B cell (primary cell): Measurements from ENCODE around the gene RUVBL2. TPM values are rescaled to one million over a fixed set of nuclear protein-coding genes. Genes with fewer than 3 reads are reported as not detected.

Experiments used
- ATAC-seq: fragments of 200-7000 bp; cut with Tn5 transposase; one replicate; pipeline ENCODE4 v1.10.0; 2021; ENCODE audit warnings: low read depth, mild to moderate bottlenecking, moderate number of reproducible peaks, moderate library complexity
- CTCF ChIA-PET: fragments of 350-600 bp; sonication (Branson Sonifier 250); formaldehyde crosslinking; loops from one replicate; lab custom pipeline; 2021; ENCODE audit warnings: antibody characterized with exemption, inconsistent platforms; lab: Charles Lee
- POLR2A ChIA-PET: fragments of 350-600 bp; sonication (Branson Sonifier 250); formaldehyde crosslinking; loops from one replicate; lab custom pipeline; 2021; ENCODE audit warnings: antibody characterized with exemption; lab: Charles Lee
- DNase-seq: peaks from one replicate; pipeline ENCODE4 v3.0.0; 2013
- H2AFZ ChIP-seq: 2 replicates; pipeline ENCODE4 v1.6.1; 2012; ENCODE audit warnings: mild to moderate bottlenecking, low read depth, low read length; ENCODE audit not compliant: insufficient read depth, poor library complexity, severe bottlenecking
- H3K27ac ChIP-seq, 2 donors: 1 replicate in 1 of 2; 2 replicates in 1 of 2; pipeline ENCODE4 v1.5.1; 2012 to 2013; ENCODE audit warnings: low read length in 2 of 2, mild to moderate bottlenecking in 2 of 2, moderate library complexity in 1 of 2
- H3K27me3 ChIP-seq, 4 experiments: fragments of 200-600 bp in 1 of 4; sonication (generic) in 1 of 4; replicated peaks in 1 of 4; 1 replicate in 2 of 4; 2 replicates in 2 of 4; pipeline versions ENCODE4 v1.6.1 to v1.7.0; 2013 to 2016; ENCODE audit warnings: low read length in 3 of 4, mild to moderate bottlenecking in 2 of 4, mixed read lengths in 1 of 4, moderate library complexity in 1 of 4; ENCODE audit not compliant: insufficient read depth in 4 of 4, control insufficient read depth in 3 of 4; ENCODE audit errors: control extremely low read depth in 1 of 4
- H3K36me3 ChIP-seq, 2 experiments: replicated peaks in 1 of 2; 1 replicate in 1 of 2; 2 replicates in 1 of 2; pipeline versions ENCODE4 v1.6.1 to v1.7.1; 2013; ENCODE audit warnings: low read length in 1 of 2; ENCODE audit not compliant: insufficient read depth in 2 of 2, control insufficient read depth in 1 of 2; ENCODE audit errors: control extremely low read depth in 1 of 2, extremely low read depth in 1 of 2
- H3K4me1 ChIP-seq, 2 donors: fragments of 200-600 bp in 1 of 2; sonication (generic) in 1 of 2; 1 replicate in 1 of 2; 2 replicates in 1 of 2; pipeline versions ENCODE4 v1.5.1 to v1.6.1; 2013 to 2017; ENCODE audit warnings: low read length in 2 of 2; ENCODE audit not compliant: control insufficient read depth in 2 of 2, insufficient read depth in 2 of 2
- H3K4me2 ChIP-seq: replicated peaks from 2 replicates; pipeline ENCODE3; 2012; ENCODE audit warnings: mild to moderate bottlenecking, low read depth, low read length; ENCODE audit not compliant: poor library complexity, severe bottlenecking
- H3K4me3 ChIP-seq, 5 experiments: fragments of 200-600 bp in 1 of 5; sonication (generic) in 1 of 5; 1 replicate in 3 of 5; 2 replicates in 2 of 5; pipeline versions ENCODE4 v1.5.1 to v1.7.0; 2011 to 2016; ENCODE audit warnings: low read length in 4 of 5, mild to moderate bottlenecking in 4 of 5, low read depth in 2 of 5, control low read depth in 1 of 5, moderate library complexity in 1 of 5; ENCODE audit not compliant: insufficient read depth in 1 of 5; ENCODE audit errors: control extremely low read depth in 1 of 5, extremely low read depth in 1 of 5
- H3K79me2 ChIP-seq: fragments of 200-600 bp; sonication (generic); one replicate; pipeline ENCODE4 v1.6.0; 2016; ENCODE audit warnings: low read length; ENCODE audit not compliant: control insufficient read depth, insufficient read depth
- H3K9ac ChIP-seq: fragments of 200-600 bp; sonication (generic); 2 replicates; pipeline ENCODE4 v1.6.1; 2017; ENCODE audit warnings: mild to moderate bottlenecking, low read length, moderate library complexity
- H3K9me3 ChIP-seq, 3 donors: one replicate each; pipeline versions ENCODE4 v1.6.1 to v1.7.1; 2013; ENCODE audit warnings: low read length in 2 of 3; ENCODE audit not compliant: control insufficient read depth in 2 of 3, insufficient read depth in 1 of 3; ENCODE audit errors: control extremely low read depth in 1 of 3
- H4K20me1 ChIP-seq: 2 replicates; pipeline ENCODE4 v1.6.0; 2012; ENCODE audit warnings: mild to moderate bottlenecking, low read length; ENCODE audit not compliant: insufficient read depth, control insufficient read depth, poor library complexity, severe bottlenecking
- H3K27ac Mint-ChIP-seq: one replicate; pipeline ENCODE4 v1.8.0; 2021; ENCODE audit warnings: mixed read lengths
- H3K27me3 Mint-ChIP-seq: one replicate; pipeline ENCODE4 v1.8.0; 2021; ENCODE audit warnings: mixed read lengths
- H3K4me1 Mint-ChIP-seq: one replicate; pipeline ENCODE4 v1.8.0; 2021; ENCODE audit warnings: mixed read lengths
- H3K4me3 Mint-ChIP-seq: one replicate; pipeline ENCODE4 v1.8.0; 2021; ENCODE audit warnings: mixed read lengths
- H3K9me3 Mint-ChIP-seq: one replicate; pipeline ENCODE4 v1.8.0; 2022; ENCODE audit warnings: mixed read lengths; ENCODE audit not compliant: insufficient read depth
- CTCF ChIP-seq: fragments of 200-600 bp; IDR thresholded peaks from one replicate; pipeline ENCODE4 v1.8.0; 2022; ENCODE audit warnings: antibody characterized with exemption, mild to moderate bottlenecking
- EZH2 ChIP-seq: IDR thresholded peaks from 2 replicates; pipeline ENCODE4 v1.6.1; 2012; ENCODE audit warnings: borderline replicate concordance, low read depth, mild to moderate bottlenecking, moderate library complexity, low read length; ENCODE audit not compliant: insufficient read depth, poor library complexity, severe bottlenecking
- WGBS: methylation state at CpG from one replicate; pipeline ENCODE4 v1.1.5; 2013; ENCODE audit warnings: missing lambda C conversion rate; ENCODE audit not compliant: insufficient coverage; 5-methylcytosine and 5-hydroxymethylcytosine counted together
- intact Hi-C: fragments of 100-400 bp; cut with micrococcal nuclease; formaldehyde crosslinking; loops from one replicate; pipeline ENCODE4 v1.10.0; 2022
- polyA plus RNA-seq: library from polyadenylated mRNA; depleted of rRNA; stranded (reverse); fragments of >200 nt; gene quantifications from 2 replicates; pipeline ENCODE4 v1.2.3, GENCODE V29; 2012
- total RNA-seq, 2 donors: library from RNA; stranded (reverse); fragments of 120-200 nt in 1 of 2; gene quantifications; 1 replicate in 1 of 2; 2 replicates in 1 of 2; pipeline versions ENCODE4 v1.2.3 to v1.2.4, GENCODE V29; 2013 to 2022

The RUVBL2 gene
- total and polyA plus RNA-seq, 2 donors (not counting 1 experiment from before 2014, with no cell fraction given) = 36.1 to 57.4 TPM

- WGBS = 94% methylated on average over 17 of the region's 23 CpGs
- no peak for ATAC-seq
- no peak overlapping the region for H3K27ac Mint-ChIP-seq
Observed at GRCh38 chr19:48970139-48970766, 23.4 kb upstream of the RUVBL2 start.

More at GRCh38 chr19:48970139-48970766, 23.4 kb upstream of the RUVBL2 start:
- no peak overlapping the region for H3K9ac ChIP-seq
- peaks cover 12 to 31% of the 10 kb centered on the region in 2 donors for H3K4me1 ChIP-seq
- intact Hi-C loops = no loop called here
- POLR2A ChIA-PET = interaction anchor here (0.5 to 1.1 kb wide), 5 partner anchors 16 to 192 kb away, joined by 3 to 15 read pairs (median 4); no protein-coding TSS in a partner anchor
- Mint-ChIP-seq H3K4me3 (no peak overlapping the region), H3K27me3 (no peaks in the 10 kb centered on the region), H3K4me1 (peaks cover 38% of the 10 kb centered on the region), H3K9me3 (no peaks in the 10 kb centered on the region)
- CTCF ChIA-PET = interaction anchor here (0.6 to 5.0 kb wide), 34 partner anchors 8 to 325 kb away, joined by 3 to 70 read pairs (median 5); partner anchors contain the start of genes BAX, CA11, DHDH and GYS1
- peaks cover 22% of the 10 kb centered on the region for H4K20me1 ChIP-seq
- peaks cover 0 to 5% (median 0%) of the 10 kb centered on the region in 3 donors for H3K9me3 ChIP-seq
- DNase-seq = no peak
- H3K27ac ChIP-seq = no peak overlapping the region
- H3K79me2 ChIP-seq = peaks cover 16% of the 10 kb centered on the region
- no peaks in the 10 kb centered on the region for H3K27me3 ChIP-seq
- H3K36me3 ChIP-seq = peaks cover 3 to 55% of the 10 kb centered on the region in 2 experiments
- no peak overlapping the region for H3K4me3 ChIP-seq
- H2AFZ ChIP-seq = no peak overlapping the region
- no peak overlapping the region for H3K4me2 ChIP-seq
- no peak for TF ChIP-seq CTCF
- TF ChIP-seq EZH2 = no peak
